GM12878 (cell line): ENCODE results near the gene HNRNPLL. TPM values are rescaled to one million over a fixed set of nuclear protein-coding genes. Genes with fewer than 3 reads are reported as not detected.

Experiments used
- ATAC-seq: fragments of 200-7000 bp; cut with Tn5 transposase; 3 replicates; pipeline ENCODE4 v1.9.1; 2020; ENCODE audit warnings: mild to moderate bottlenecking, moderate library complexity
- BruUV-seq: library from RNA; stranded (reverse); fragments of 400-500 nt; replicated peaks from 2 replicates; lab custom pipeline; 2021; lab: Mats Ljungman, UMichigan
- CTCF ChIA-PET: fragments of 300-600 bp; sonication (Branson Sonifier 250); formaldehyde crosslinking; extraction: SDS; loops from one replicate; lab custom pipeline; 2021; ENCODE audit warnings: inconsistent platforms; lab: Yijun Ruan, JAX
- POLR2A ChIA-PET: fragments of 350-600 bp; formaldehyde crosslinking; extraction: SDS; loops from one replicate; lab custom pipeline; 2021; ENCODE audit warnings: inconsistent platforms; lab: Charles Lee
- RAD21 ChIA-PET: fragments of 300-600 bp; sonication (Branson Sonifier 250); formaldehyde crosslinking; loops from one replicate; lab custom pipeline; 2023; ENCODE audit warnings: antibody characterized with exemption; ENCODE audit not compliant: unreplicated experiment; lab: Charles Lee
- SMC1A ChIA-PET: fragments of 300-600 bp; sonication (Branson Sonifier 250); formaldehyde crosslinking; loops from one replicate; lab custom pipeline; 2023; ENCODE audit not compliant: unreplicated experiment, uncharacterized antibody; lab: Charles Lee
- DNase-seq: peaks from one replicate; pipeline ENCODE4 v3.0.0-alpha.2; 2011; ENCODE audit warnings: low read depth, low spot score
- FAIRE-seq: peaks from 3 replicates; lab custom pipeline; 2011; peaks lifted over from hg19 to GRCh38; lab: Jason Lieb, UNC
- H2AFZ ChIP-seq: 2 replicates; pipeline ENCODE4 v1.6.0; 2011; ENCODE audit warnings: low read depth, low read length, control low read depth; ENCODE audit not compliant: control insufficient read depth
- H3K27ac ChIP-seq: 2 replicates; pipeline ENCODE4 v1.5.1; 2011; ENCODE audit warnings: control low read depth; ENCODE audit not compliant: control insufficient read depth, insufficient read depth
- H3K27me3 ChIP-seq, 2 experiments: replicated peaks in 1 of 2; 2 replicates each; pipeline versions ENCODE4 v1.6.0 to v1.6.1; 2011; ENCODE audit warnings: low read length in 1 of 2; ENCODE audit not compliant: control insufficient read depth in 2 of 2, insufficient read depth in 2 of 2
- H3K36me3 ChIP-seq, 2 experiments: 2 replicates each; pipeline ENCODE4 v1.5.1; 2011; ENCODE audit warnings: low read length in 1 of 2; ENCODE audit not compliant: control insufficient read depth in 2 of 2, insufficient read depth in 2 of 2
- H3K4me1 ChIP-seq: 2 replicates; pipeline ENCODE4 v1.6.1; 2011; ENCODE audit warnings: mild to moderate bottlenecking, low read length, moderate library complexity, mixed read lengths; ENCODE audit not compliant: control insufficient read depth, insufficient read depth
- H3K4me2 ChIP-seq: 2 replicates; pipeline ENCODE4 v1.6.0; 2011; ENCODE audit warnings: control low read depth; ENCODE audit not compliant: control insufficient read depth, insufficient read depth
- H3K4me3 ChIP-seq: fragments of 200-600 bp; sonication (generic); 2 replicates; pipeline ENCODE4 v1.5.1; 2016
- H3K79me2 ChIP-seq: 2 replicates; pipeline ENCODE4 v1.6.0; 2011; ENCODE audit warnings: low read length; ENCODE audit not compliant: control insufficient read depth, insufficient read depth
- H3K9ac ChIP-seq: 2 replicates; pipeline ENCODE4 v1.8.0; 2011; ENCODE audit warnings: low read length, control low read depth, mixed read lengths; ENCODE audit not compliant: control insufficient read depth, insufficient read depth
- H3K9me3 ChIP-seq: replicated peaks from 3 replicates; pipeline ENCODE4 v1.5.1; 2011; ENCODE audit warnings: mild to moderate bottlenecking, low read length; ENCODE audit not compliant: control insufficient read depth, insufficient read depth
- H4K20me1 ChIP-seq: 2 replicates; pipeline ENCODE4 v1.6.0; 2011; ENCODE audit not compliant: control insufficient read depth, insufficient read depth
- ATF2 ChIP-seq: IDR thresholded peaks from 2 replicates; pipeline ENCODE4 v1.6.1; 2012; ENCODE audit warnings: low read length, inconsistent platforms
- BCL11A ChIP-seq: IDR thresholded peaks from 2 replicates; pipeline ENCODE4 v1.6.1; 2011; ENCODE audit warnings: low read depth, low read length
- CBFB ChIP-seq: IDR thresholded peaks from 2 replicates; pipeline ENCODE4 v1.6.1; 2016; ENCODE audit warnings: antibody characterized with exemption, low read depth
- CEBPB ChIP-seq, 2 experiments: fragments of 150-350 bp in 1 of 2; IDR thresholded peaks; 2 replicates each; pipeline ENCODE4 v1.6.1; 2012 to 2014; ENCODE audit warnings: low read depth in 2 of 2, low read length in 2 of 2, borderline replicate concordance in 1 of 2, inconsistent platforms in 1 of 2
- CREM ChIP-seq: IDR thresholded peaks from 2 replicates; pipeline ENCODE4 v1.6.1; 2014; ENCODE audit warnings: antibody characterized with exemption, low read depth
- FOXM1 ChIP-seq: IDR thresholded peaks from 2 replicates; pipeline ENCODE4 v1.6.1; 2012; ENCODE audit warnings: low read depth, mild to moderate bottlenecking, inconsistent platforms, low read length, moderate library complexity
- PKNOX1 ChIP-seq: fragments of 450-650 bp; IDR thresholded peaks from 2 replicates; pipeline ENCODE4 v1.6.1; 2016; ENCODE audit warnings: mild to moderate bottlenecking
- YY1 ChIP-seq: IDR thresholded peaks from 2 replicates; pipeline ENCODE4 v1.6.1; 2011; ENCODE audit warnings: low read depth, mild to moderate bottlenecking, low read length
- WGBS: methylation state at CpG from one replicate; pipeline ENCODE4 v1.1.6; 2016; ENCODE audit warnings: low lambda C conversion rate; ENCODE audit not compliant: insufficient replicate concordance, insufficient coverage; ENCODE audit errors: missing lambda C conversion rate; 5-methylcytosine and 5-hydroxymethylcytosine counted together
- in situ Hi-C: fragments of 300-500 bp; cut with MboI; formaldehyde crosslinking; loops from 9 replicates; pipeline ENCODE4 v1.14.3; 2018; ENCODE audit warnings: mixed read lengths
- intact Hi-C: fragments of 100-400 bp; cut with micrococcal nuclease; formaldehyde crosslinking; loops from one replicate; pipeline ENCODE4 v1.14.2; 2022; ENCODE audit not compliant: unreplicated experiment
- polyA plus RNA-seq, 11 experiments: library from polyadenylated mRNA; depleted of rRNA in 4 of 11; unstranded in 6 of 11; stranded (reverse) in 5 of 11; fragments of >200 nt; fragmentation: Nextera tagmentation in 4 of 11; fragmentation: Illumina TruSeq in 1 of 11; extraction: Ambion mirVana in 4 of 11; extraction: Trizol in 1 of 11; gene quantifications; 1 replicate in 1 of 11; 2 replicates in 10 of 11; pipeline versions ENCODE4 v1.2.1 to v1.2.3, GENCODE V29; 2011 to 2016; ENCODE audit warnings: inconsistent platforms in 2 of 11, missing spikeins in 2 of 11, low read depth in 1 of 11
- total RNA-seq, 4 experiments: library from RNA; depleted of rRNA in 3 of 4; stranded (reverse); fragments of >200 nt in 3 of 4; fragmentation: Illumina TruSeq in 1 of 4; extraction: Trizol in 1 of 4; gene quantifications; 2 replicates each; pipeline versions ENCODE4 v1.2.1 to v1.2.3, GENCODE V29; 2013 to 2021
- TF ChIP-seq, protein P1 (sequence below): IDR thresholded peaks from 2 replicates; pipeline ENCODE4 v1.6.1; 2012; ENCODE audit warnings: low read depth, low read length, improper control_type of control experiment
- TF ChIP-seq, protein P2 (sequence below): IDR thresholded peaks from 2 replicates; pipeline ENCODE4 v1.6.1; 2012; ENCODE audit warnings: low read depth, low read length, improper control_type of control experiment

HNRNPLL gene
- total and polyA plus RNA-seq, 10 of the 15 experiments (the other 5 are each of a cell fraction or from before 2014, with no cell fraction given) = 0.98 to 27.1 (median 2.9) TPM

GRCh38 chr2:38610851-38611801 lies 8.4 kb upstream of the HNRNPLL start:
- H3K4me1 ChIP-seq = peaks cover 26% of the 10 kb centered on the region
- H3K27ac ChIP-seq = no peak overlapping the region
- no peaks in the 10 kb centered on the region; a peak in 1 of 4 replicates for H3K27me3 ChIP-seq
- H3K4me2 ChIP-seq = peak overlapping the region; percentile 69
- RAD21 ChIA-PET = interaction anchor here (0.7 to 2.8 kb wide), 13 partner anchors 9 to 137 kb away, joined by 3 to 16 read pairs (median 3); no protein-coding TSS in a partner anchor
- no peak overlapping the region for H3K4me3 ChIP-seq
- SMC1A ChIA-PET = interaction anchor here (0.6 to 4.4 kb wide), 16 partner anchors 9 to 112 kb away, joined by 3 to 27 read pairs (median 6); partner anchors contain the start of genes GALM and HNRNPLL
- peak; percentile 52 for DNase-seq
- H2AFZ ChIP-seq = no peak overlapping the region
- peaks cover 6% of the 10 kb centered on the region; the same call in 2 of the 3 replicates for H3K9me3 ChIP-seq
- in situ Hi-C loops = no loop called here
- H4K20me1 ChIP-seq = no peaks in the 10 kb centered on the region
- 35% methylated on average over 8 of the region's 8 CpGs for WGBS
- peak; percentile 77 for FAIRE-seq
- CTCF ChIA-PET = interaction anchor here (0.6 to 3.5 kb wide), 6 partner anchors 9 to 235 kb away, joined by 3 to 11 read pairs (median 3); partner anchors contain the start of gene ATL2
- BruUV-seq = no TSS peak
- H3K79me2 ChIP-seq = no peaks in the 10 kb centered on the region
- ATAC-seq = peak; percentile 87
- POLR2A ChIA-PET = interaction anchor here (0.6 to 2.6 kb wide), 8 partner anchors 9 to 139 kb away, joined by 3 to 9 read pairs (median 4); partner anchors contain the start of gene GALM
- intact Hi-C loops = loop anchor here (2.0 to 10.0 kb wide), 2 partner anchors 24 to 514 kb away; partner anchors contain the start of gene SOS1
- H3K9ac ChIP-seq = no peak overlapping the region
- no peaks in the 10 kb centered on the region for H3K36me3 ChIP-seq
- TF ChIP-seq YY1 (peak; percentile 86), CREM (peak; percentile 60; the same call in 1 of the 2 replicates), CBFB (peak; percentile 62; the same call in 1 of the 2 replicates), CEBPB (IDR thresholded peaks at IDR 0.05; ENCODE audit: borderline replicate concordance in 1 of 2, low read depth in 2 of 2, low read length in 2 of 2) (0 out of 4 replicates have a peak, but pooled peaks of 1 of the 2 experiments have one; percentile 57), PKNOX1 (no peak; the same call in 1 of the 2 replicates), FOXM1 (peak; percentile 81; the same call in 1 of the 2 replicates), ATF2 (peak; percentile 88), BCL11A (peak; percentile 95)
- TF ChIP-seq, protein P1, sequence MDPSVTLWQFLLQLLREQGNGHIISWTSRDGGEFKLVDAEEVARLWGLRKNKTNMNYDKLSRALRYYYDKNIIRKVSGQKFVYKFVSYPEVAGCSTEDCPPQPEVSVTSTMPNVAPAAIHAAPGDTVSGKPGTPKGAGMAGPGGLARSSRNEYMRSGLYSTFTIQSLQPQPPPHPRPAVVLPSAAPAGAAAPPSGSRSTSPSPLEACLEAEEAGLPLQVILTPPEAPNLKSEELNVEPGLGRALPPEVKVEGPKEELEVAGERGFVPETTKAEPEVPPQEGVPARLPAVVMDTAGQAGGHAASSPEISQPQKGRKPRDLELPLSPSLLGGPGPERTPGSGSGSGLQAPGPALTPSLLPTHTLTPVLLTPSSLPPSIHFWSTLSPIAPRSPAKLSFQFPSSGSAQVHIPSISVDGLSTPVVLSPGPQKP = no peak
- TF ChIP-seq, protein P2, sequence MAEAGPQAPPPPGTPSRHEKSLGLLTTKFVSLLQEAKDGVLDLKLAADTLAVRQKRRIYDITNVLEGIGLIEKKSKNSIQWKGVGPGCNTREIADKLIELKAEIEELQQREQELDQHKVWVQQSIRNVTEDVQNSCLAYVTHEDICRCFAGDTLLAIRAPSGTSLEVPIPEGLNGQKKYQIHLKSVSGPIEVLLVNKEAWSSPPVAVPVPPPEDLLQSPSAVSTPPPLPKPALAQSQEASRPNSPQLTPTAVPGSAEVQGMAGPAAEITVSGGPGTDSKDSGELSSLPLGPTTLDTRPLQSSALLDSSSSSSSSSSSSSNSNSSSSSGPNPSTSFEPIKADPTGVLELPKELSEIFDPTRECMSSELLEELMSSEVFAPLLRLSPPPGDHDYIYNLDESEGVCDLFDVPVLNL = no peak
